K562 (cell line): ENCODE data around the gene HMCN1. TPM values are rescaled to one million over a fixed set of nuclear protein-coding genes. Genes with fewer than 3 reads are reported as not detected.

Experiments used
- polyA plus RNA-seq, 8 experiments: library from polyadenylated mRNA; depleted of rRNA in 4 of 8; stranded (reverse) in 5 of 8; unstranded in 3 of 8; fragments of >200 nt; fragmentation: Nextera tagmentation in 2 of 8; fragmentation: Illumina TruSeq in 1 of 8; extraction: Ambion mirVana in 2 of 8; extraction: Trizol in 1 of 8; gene quantifications; 2 replicates each; pipeline versions ENCODE4 v1.2.1 to v1.2.3, GENCODE V29; 2011 to 2014; ENCODE audit warnings: inconsistent platforms in 1 of 8, missing spikeins in 1 of 8
- total RNA-seq, 7 experiments: library from RNA; depleted of rRNA in 6 of 7; stranded (reverse); fragments of >200 nt in 6 of 7; fragmentation: Illumina TruSeq in 2 of 7; extraction: Trizol in 2 of 7; gene quantifications; 2 replicates each; pipeline versions ENCODE4 v1.2.1 to v1.2.3, GENCODE V29; 2011 to 2021; ENCODE audit warnings: low replicate concordance in 1 of 7
- TF ChIP-seq, protein P1 (sequence below): sonication (generic); formaldehyde crosslinking; IDR thresholded peaks from 2 replicates; pipeline ENCODE4 v1.8.1; 2023; ENCODE audit warnings: missing genetic modification reagents, mild to moderate bottlenecking, borderline replicate concordance
- TF ChIP-seq, protein P2 (sequence below): IDR thresholded peaks from 2 replicates; pipeline ENCODE4 v1.6.1; 2014; ENCODE audit warnings: antibody characterized with exemption

The HMCN1 gene
- total and polyA plus RNA-seq, 9 of the 15 experiments (the other 6 are each of a cell fraction or from before 2014, with no cell fraction given) = 0.07 to 0.36 (median 0.21) TPM

DNA sequence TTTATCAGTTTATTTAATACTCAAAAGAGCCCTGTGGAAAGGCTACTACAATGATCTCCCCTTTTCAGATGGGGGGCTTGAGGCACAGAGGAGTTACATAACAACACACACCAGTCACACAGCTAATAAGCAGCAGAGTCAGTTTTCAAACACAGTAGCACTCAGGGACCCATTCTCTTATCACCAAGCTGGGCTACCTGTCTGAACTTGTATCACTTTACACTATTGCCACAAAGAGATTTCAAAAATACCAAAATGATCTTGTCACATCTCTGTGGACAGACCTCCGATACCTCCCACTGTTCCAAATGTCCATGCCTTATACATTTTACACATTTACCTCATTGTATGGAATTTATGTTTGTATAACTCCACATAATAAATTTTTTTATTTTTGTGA lies 506.2 kb downstream of the HMCN1 start (continued):
- TF ChIP-seq, protein P1, sequence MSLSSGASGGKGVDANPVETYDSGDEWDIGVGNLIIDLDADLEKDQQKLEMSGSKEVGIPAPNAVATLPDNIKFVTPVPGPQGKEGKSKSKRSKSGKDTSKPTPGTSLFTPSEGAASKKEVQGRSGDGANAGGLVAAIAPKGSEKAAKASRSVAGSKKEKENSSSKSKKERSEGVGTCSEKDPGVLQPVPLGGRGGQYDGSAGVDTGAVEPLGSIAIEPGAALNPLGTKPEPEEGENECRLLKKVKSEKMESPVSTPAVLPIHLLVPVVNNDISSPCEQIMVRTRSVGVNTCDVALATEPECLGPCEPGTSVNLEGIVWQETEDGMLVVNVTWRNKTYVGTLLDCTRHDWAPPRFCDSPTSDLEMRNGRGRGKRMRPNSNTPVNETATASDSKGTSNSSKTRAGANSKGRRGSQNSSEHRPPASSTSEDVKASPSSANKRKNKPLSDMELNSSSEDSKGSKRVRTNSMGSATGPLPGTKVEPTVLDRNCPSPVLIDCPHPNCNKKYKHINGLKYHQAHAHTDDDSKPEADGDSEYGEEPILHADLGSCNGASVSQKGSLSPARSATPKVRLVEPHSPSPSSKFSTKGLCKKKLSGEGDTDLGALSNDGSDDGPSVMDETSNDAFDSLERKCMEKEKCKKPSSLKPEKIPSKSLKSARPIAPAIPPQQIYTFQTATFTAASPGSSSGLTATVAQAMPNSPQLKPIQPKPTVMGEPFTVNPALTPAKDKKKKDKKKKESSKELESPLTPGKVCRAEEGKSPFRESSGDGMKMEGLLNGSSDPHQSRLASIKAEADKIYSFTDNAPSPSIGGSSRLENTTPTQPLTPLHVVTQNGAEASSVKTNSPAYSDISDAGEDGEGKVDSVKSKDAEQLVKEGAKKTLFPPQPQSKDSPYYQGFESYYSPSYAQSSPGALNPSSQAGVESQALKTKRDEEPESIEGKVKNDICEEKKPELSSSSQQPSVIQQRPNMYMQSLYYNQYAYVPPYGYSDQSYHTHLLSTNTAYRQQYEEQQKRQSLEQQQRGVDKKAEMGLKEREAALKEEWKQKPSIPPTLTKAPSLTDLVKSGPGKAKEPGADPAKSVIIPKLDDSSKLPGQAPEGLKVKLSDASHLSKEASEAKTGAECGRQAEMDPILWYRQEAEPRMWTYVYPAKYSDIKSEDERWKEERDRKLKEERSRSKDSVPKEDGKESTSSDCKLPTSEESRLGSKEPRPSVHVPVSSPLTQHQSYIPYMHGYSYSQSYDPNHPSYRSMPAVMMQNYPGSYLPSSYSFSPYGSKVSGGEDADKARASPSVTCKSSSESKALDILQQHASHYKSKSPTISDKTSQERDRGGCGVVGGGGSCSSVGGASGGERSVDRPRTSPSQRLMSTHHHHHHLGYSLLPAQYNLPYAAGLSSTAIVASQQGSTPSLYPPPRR (CRISPR knock-in tag) = no peak
- TF ChIP-seq, protein P2, sequence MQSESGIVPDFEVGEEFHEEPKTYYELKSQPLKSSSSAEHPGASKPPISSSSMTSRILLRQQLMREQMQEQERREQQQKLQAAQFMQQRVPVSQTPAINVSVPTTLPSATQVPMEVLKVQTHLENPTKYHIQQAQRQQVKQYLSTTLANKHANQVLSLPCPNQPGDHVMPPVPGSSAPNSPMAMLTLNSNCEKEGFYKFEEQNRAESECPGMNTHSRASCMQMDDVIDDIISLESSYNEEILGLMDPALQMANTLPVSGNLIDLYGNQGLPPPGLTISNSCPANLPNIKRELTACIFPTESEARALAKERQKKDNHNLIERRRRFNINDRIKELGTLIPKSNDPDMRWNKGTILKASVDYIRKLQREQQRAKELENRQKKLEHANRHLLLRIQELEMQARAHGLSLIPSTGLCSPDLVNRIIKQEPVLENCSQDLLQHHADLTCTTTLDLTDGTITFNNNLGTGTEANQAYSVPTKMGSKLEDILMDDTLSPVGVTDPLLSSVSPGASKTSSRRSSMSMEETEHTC = no peak
- TF ChIP-seq, all 486 proteins: peak for 0
